ENCODE data around the gene P2RX3.
"Not testable (repeated sequence)": the region's sequence is repeated elsewhere in the genome, so short reads cannot be mapped to it uniquely, and the experiment has no call there.

The P2RX3 gene

DNA sequence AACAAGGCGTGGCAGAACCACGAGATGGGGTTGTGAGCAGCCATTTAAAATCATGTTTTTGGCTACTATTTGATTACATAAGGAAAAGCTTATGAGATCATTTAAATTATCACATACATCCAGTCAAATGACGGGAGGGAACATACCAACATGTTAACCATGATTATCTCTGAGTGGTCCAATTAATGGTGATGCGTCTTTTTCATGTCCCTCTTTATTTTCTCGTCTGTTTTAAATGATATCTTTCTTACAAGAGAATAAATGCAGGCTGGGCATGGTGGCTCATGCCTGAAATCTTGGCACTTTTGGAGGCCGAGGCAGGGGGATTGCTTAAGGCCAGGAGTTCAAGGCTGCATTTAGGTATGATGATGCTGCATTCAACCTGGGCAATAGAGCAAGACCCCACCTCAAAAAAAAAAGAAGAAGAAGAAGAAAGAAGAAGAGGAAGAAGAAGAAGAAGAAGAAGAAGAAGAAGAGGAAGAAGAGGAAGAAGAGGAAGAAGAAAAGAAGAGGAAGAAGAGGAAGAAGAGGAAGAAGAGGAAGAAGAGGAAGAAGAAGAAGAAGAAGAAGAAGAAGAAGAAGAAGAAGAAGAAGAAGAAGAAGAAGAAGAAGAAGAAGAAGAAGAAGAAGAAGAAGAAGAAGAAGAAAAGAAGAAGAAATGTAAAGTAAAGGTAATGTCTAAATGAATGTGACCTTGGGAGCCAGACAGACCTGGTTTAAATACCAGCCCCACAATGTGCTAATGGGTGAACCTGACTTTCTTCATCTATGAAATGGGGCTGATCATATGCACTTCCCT is 65.0 kb downstream of the P2RX3 start:
- DNase-seq = not testable (repeated sequence)

DNA sequence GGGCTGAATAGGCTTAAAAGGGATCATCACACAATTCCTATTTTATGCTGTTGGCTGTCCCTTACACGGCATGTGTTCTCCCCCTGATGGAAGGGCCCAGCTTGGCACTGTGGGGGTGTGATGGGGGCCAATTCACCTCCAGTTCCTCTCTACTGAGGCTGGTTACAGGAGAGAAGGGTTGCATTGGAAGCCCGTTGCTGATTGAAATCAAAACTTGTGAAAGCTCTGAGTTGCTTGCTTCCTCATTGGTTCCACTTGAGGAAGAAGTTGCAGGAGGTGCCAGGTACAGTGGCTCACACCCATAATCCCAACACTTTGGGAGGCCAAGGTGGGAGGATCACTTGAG is 65.6 kb downstream of the P2RX3 start:
- DNase-seq = no peak

DNA sequence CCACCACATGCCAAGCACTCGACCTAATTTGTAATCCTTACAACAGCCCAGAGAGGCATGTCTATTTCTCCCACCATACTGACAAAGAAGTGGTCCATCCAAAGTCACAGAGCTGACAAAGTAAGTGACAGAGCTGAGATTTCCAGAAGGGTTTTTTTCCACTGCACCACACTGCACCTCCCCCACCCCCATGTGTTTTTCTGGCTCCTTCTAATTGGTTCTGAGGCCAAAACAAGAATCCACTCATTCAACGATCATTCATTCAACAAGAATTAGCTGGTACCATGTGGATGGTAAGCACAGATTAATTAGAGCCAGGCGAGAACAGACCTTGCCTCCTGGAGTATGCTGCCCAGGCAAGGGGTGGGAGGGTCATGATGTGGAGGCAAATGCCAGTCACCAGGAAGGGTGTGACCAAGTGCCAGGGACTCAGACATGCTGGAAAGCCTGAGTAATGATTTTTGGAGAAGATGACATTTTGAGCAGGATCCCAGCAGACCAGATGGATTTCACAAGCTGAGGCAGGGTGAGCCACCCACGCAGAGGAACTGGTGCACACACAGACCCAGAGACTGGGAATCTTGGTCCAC is 67.2 kb downstream of the P2RX3 start:
- DNase-seq = no peak

DNA sequence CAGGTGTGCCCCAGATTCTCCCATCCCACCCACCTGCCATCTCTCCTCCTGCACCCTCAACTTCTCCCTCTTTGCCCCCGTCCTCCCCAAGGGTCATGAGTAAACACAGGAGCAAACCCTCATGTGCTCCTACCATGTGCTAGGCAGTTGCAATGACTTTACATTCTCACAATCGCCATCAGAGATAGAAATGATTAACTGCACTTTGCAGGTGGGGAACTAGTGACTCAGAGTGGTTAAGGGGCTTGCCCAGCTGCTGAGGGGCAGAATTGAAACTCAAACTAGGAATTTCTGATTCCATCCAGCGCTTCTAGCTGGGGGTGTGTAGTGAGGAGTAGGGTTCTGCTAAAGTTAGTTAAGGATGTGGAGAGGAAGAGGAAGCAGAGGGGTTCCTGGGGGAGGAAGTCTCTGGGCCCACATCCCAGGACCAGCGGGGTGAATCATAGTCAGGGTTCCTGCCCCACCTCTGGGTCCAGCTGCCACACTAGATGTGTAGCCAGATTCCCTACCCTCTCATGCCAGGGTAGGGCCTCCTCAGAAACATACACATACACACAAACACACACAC is 68.3 kb downstream of the P2RX3 start:
- no peak for DNase-seq

DNA sequence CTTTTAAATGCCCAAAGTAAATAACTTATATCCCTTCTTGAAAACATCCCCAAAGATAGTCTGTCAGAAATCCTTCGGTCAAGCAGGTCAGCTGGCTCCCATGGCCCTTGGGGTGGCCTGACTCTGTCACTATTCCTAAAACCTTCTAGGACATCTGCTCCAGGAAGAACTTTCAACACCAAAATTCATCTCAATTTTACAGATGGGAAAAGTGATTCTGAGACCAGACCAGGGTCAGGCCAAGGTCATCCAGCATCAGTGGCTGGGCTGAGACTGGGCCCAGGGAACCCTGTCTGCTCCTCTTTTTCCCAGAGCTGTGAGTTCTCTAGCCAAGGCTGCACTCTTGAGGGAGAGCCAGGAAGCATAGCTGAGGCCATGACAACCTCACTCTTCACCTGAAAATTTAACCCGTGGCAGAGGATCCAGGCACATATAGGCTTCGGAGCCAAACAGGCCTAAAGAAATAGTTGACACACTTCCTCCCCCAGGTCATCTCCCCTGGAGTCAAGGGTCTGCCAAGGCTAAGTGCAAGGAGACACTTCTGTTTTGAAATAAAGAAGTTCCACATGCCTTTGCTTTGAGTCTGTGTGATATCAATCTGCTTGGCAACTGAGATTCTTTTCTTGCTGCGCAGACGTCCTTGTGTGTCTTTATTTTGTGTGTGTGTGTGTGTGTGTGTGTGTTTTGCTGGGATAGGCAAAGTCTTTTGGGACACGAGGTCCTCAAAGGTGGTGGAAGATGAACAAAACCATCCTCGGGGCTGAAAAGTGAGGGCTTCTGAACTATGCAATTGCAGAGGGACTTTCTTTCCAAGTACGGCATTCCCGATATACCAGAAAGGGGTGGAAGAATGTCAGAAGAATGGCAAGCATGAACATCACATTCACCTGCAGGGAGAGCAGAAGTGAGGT is 69.1 kb downstream of the P2RX3 start:
- DNase-seq = peak; percentile 49

DNA sequence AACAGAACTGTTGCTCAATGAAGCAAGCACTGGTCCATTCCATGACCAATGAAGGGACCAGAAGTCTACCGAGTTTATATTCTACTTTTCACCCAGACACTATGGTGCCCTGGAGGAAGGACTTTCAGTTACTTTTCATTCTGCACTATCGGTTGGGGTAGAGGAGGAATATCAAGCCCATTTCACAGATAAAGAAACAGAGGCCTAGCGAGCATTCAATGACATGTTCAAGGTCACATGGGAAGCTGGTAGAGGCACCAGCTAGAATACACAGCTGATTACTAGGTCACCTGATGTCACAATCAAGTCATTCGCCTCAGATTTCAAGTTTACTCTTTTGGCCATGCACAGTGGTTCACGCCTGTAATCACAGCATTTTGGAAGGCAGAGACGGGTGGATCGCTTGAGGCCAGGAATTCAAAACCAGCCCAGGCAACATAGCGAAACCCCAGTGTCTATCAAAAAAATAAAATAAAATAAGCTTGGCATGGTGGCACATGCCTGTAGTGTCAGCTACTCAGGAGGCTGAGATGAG is 69.9 kb downstream of the P2RX3 start:
- DNase-seq = no peak

DNA sequence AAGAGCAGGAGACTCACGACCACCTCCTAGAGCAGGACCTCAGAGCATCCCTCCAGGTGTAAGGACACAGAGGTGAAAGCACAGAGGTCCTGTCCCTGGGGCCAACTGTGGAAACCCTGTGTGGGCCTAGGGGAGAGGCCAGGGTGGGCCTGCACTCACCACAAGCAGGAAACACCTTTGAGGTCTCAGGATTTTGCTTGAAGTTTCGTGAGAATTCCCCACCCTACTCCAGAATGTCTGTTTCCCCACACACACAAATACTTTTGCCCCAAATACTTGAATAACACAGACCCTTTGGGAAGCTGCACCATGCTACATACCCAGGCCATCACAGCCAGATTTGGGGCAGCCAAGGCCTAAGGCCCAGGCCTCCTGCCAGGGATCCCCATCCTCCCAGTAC is 70.6 kb downstream of the P2RX3 start:
- no peak for DNase-seq

DNA sequence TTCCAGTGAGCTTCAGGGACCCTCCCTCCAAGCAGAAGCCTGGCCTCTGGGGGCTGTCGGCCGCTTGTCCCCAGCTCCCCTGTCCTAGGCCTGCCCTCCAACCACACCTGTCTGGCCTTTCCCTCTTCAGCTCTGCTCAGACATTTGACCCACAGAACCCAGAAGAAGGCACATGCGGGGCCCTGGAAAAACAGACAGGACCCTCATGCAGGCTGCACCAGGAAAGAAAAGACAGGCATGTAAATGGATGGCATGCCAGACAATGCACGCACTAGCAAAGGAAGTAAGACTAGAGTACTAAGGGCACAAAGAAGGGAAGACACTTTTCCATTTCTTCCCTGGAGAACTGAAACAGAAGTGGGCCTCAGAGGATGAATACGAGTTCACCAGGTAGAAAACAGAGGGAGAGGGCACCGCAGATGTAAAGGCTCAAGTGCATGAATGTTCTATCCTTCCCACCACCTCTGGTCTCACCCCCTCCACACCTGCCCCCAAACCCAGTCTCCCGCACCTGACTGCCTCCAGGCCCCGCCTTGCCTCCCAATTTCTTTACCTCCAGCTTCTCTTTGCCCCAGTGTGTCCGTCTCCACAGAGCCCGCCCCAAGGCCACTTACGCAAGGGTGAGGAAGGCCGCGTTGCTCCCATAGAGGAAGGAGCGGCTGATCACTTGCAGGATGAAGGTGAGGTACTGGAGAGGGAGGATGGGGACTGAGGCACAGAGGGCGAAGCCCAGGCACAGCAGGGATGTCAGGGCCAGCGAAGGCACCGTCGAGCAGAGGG is 71.4 kb downstream of the P2RX3 start:
- no peak for DNase-seq

DNA sequence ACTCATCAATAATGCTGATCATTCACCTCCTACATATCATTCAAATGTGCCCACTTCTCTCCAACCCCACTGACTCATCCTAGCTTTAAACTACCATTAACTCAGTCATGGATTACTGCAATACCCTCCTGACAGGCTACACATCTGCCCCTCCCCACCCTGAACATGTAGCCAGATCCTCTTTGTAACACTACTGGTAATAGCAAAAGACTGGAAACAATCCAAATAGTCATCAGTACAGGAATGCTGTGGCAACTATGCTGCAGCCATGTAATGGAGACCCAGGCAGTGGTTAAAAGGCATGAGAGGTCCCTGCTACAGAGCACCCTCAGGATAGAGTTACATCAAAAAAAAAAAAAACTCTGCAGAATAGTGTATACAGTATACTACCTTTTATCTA is 72.1 kb downstream of the P2RX3 start:
- DNase-seq = no peak

DNA sequence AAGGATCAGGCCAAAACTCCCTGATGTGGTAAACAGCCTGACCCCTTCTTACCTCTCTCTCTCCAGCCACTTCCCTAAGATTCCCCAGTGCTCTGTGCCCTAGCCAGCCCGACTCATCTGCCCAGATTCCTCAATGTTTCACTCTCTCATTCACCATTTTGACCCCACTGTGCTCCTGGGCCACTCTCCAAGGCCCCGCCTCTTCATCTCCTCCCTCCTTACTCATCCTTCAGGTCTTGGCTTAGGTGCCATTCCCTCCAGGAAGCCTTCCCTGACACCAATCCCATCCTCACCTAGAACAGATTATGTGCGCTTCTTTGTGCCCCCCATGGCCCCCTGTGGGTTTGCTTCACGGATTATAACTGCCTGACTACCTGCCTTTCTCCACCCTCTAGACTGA is 75.5 kb downstream of the P2RX3 start:
- no peak for DNase-seq

DNA sequence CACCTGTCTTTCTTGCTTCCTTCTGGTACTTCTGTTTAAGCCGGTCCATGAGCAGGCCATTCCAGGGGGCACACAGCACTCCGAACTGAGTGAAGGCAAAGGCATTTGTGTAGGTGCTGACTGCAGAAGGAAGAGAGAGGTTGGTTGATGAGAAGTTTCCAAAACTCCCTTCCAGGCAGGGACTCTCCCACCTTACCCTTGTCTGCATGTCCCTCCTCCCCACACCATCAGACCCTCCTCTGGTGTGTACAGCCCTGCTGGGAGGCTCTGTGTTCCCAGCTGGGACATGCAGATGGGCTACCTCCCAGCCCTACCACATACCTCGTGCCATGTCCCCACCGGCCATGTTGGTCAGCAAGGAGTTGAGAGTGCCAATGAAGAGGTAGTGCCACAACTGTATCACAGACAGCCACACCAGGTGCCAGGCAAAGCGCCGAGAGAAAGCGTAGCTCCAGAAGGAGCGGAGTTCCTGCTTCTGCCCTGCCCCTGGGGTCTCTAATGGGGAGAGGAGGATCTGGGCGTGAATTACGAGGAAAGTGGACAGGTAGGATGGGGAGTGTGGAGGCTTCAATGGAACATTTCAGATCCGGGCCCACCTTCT is 76.6 kb downstream of the P2RX3 start:
- no peak for DNase-seq

DNA sequence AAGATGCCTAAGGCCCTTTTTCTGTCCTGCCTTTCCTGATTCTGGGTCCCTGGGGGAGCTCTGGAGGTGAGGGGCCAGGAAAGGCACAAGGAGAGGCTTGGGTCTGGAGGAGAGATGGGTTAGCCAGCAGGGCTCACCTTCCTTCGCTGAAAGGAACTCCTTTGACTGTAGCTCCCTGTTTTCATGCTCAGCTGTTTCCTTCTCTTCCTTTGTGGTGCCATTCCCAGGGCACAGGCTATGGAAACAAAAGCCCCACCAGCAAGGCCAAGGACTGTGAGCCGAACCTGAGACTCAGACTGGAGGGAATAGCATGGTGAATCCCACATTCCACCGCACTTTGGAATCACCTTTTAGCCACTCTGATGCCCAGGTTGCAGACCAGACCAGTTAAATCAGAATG is 78.3 kb downstream of the P2RX3 start:
- DNase-seq = no peak

DNA sequence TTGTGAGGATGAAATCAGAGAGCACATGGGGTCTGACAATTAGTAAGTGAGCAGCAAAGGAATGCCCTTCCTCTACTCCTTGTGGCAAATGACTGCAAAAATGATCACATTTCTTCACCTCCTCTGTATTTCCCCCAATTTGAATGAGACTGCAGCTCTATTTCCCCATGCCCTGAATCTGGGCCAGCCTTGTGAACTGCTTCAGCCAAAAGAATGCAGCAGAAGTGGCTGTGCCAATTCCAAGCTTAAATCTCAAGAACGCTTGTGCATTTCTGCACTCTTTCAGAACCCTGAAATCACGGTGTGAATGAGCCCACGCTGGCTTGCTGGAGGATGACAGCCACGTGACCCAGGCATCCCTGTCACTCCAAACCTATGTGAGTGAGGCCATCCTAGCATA is 78.9 kb downstream of the P2RX3 start:
- no peak for DNase-seq

DNA sequence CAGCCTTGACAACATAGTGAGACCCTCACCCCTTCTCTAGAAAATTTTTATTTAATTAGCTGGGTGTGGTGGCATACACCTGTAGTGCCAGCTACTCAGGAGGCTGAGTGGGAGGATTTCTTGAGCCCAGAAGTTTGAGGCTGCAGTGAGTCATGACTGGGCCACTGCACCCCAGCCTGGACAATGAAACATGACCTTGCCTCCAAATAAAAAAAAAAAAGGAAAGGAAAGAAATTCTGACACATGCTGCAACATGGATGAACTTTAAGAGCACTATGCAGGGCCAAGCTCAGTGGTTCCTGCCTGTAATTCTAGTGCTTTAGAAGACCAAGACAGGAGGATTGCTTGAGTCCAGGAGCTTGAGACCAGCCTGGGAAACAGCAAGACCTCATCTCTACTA is 80.0 kb downstream of the P2RX3 start:
- no peak for DNase-seq

DNA sequence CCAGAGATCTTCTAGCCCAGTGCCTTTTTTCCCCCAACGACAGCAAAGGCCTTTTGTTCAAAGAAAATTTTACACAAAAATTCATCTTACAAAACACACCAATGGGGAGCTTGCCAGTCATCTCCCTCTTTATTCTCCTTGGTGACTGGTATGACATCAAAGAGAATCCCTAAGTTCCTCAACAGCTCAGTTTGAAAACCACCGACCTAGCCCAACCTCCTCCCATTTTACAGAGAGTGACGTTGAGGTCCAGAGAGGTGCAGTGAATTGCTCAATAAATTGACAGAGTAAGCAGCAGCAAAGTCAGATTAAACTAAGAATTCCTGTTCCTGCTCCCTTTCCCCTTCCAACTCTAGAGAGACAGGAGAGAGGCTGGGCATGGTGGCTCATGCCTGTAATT is 81.0 kb downstream of the P2RX3 start:
- no peak for DNase-seq

DNA sequence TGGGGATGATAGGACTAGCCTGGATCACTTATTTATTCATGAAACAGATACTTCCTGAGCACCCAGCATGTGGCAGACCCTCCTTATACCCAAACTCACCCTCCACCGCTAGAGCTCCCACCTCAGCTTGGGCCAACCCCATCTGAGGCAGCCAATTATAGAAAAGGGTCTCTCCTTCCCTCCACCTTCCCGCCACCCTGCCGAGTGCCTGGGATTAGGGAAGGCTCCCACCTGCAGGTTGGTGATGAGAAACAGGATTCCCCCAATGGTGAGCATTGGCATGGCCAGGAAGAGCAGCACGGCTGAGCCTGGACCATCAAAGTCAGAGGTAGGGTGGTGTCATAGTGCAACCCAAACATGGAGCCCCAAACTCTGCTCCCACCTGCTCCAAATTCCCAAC is 82.9 kb downstream of the P2RX3 start:
- no peak for DNase-seq

DNA sequence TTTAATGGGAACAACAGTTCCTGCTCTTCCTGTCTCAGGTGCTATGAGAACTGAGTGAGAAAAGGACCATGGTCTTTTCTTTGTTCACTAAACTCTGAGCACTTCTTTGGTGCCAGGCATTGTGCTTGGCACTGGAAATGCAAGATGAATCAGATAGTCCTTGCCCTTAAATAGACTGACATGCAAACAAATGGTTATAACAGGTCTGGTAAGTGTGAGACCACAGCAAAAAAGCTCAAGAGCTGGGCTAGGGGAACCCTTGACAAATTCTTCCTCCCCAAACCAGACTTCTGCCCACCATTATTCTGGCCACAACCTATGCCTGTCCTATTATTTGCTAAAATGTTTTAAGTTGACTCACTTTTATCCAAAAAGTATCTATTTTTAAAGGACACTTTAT is 83.7 kb downstream of the P2RX3 start:
- DNase-seq = no peak

Data from right forelimb (tissue), 1 donor.